Spleen (tissue), 7 donors: Measurements from ENCODE around the gene LCN12.

Experiments used
- POLR2A ChIP-seq, 3 donors: fragments of 450-650 bp; IDR thresholded peaks; one replicate each; pipeline ENCODE4 v1.5.1; 2017; ENCODE audit warnings: antibody characterized with exemption in 3 of 3, mild to moderate bottlenecking in 1 of 3
- POLR2AphosphoS5 ChIP-seq, 3 donors: sonication (generic); formaldehyde crosslinking; IDR thresholded peaks; one replicate each; pipeline ENCODE4 v1.5.1; 2017; ENCODE audit warnings: antibody characterized with exemption in 3 of 3
- TF ChIP-seq, protein P1 (sequence below), 11 experiments: fragments of 200-600 bp in 7 of 11; fragments of 450-650 bp in 4 of 11; sonication (generic) in 4 of 11; IDR thresholded peaks in 8 of 11; conservative IDR thresholded peaks in 3 of 11; 1 replicate in 7 of 11; 2 replicates in 4 of 11; pipeline versions ENCODE4 v1.4.0 to v1.8.0; 2016 to 2021; ENCODE audit warnings: antibody characterized with exemption in 11 of 11, inconsistent platforms in 4 of 11, mild to moderate bottlenecking in 1 of 11
- donor health status: DM: no; HTN: no; CAD: no; lungs with moderate emphysema.
- donor health status: DM: no; HTN: no; CAD: no.
- donor health status: DM: no; HTN: no; CAD: no.

- TF ChIP-seq, protein P1, sequence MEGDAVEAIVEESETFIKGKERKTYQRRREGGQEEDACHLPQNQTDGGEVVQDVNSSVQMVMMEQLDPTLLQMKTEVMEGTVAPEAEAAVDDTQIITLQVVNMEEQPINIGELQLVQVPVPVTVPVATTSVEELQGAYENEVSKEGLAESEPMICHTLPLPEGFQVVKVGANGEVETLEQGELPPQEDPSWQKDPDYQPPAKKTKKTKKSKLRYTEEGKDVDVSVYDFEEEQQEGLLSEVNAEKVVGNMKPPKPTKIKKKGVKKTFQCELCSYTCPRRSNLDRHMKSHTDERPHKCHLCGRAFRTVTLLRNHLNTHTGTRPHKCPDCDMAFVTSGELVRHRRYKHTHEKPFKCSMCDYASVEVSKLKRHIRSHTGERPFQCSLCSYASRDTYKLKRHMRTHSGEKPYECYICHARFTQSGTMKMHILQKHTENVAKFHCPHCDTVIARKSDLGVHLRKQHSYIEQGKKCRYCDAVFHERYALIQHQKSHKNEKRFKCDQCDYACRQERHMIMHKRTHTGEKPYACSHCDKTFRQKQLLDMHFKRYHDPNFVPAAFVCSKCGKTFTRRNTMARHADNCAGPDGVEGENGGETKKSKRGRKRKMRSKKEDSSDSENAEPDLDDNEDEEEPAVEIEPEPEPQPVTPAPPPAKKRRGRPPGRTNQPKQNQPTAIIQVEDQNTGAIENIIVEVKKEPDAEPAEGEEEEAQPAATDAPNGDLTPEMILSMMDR (IDR thresholded peaks at IDR 0.05 in 8 of 11, conservative IDR thresholded peaks at IDR 0.05 in 3 of 11) = no peak
- TF ChIP-seq POLR2A (IDR thresholded peaks at IDR 0.05) = no peak
- TF ChIP-seq POLR2AphosphoS5 (IDR thresholded peaks at IDR 0.05) = no peak
These were observed 2.4 kb downstream of the LCN12 start for GRCh38 chr9:136954270-136955083.
